NCI-H2107 (cell line): ENCODE data around the gene MEGF6.

Experiments
- DNase-seq: peaks from one replicate; lab custom pipeline; 2025; lab: John Stamatoyannopoulos, UW

MEGF6 gene

DNA sequence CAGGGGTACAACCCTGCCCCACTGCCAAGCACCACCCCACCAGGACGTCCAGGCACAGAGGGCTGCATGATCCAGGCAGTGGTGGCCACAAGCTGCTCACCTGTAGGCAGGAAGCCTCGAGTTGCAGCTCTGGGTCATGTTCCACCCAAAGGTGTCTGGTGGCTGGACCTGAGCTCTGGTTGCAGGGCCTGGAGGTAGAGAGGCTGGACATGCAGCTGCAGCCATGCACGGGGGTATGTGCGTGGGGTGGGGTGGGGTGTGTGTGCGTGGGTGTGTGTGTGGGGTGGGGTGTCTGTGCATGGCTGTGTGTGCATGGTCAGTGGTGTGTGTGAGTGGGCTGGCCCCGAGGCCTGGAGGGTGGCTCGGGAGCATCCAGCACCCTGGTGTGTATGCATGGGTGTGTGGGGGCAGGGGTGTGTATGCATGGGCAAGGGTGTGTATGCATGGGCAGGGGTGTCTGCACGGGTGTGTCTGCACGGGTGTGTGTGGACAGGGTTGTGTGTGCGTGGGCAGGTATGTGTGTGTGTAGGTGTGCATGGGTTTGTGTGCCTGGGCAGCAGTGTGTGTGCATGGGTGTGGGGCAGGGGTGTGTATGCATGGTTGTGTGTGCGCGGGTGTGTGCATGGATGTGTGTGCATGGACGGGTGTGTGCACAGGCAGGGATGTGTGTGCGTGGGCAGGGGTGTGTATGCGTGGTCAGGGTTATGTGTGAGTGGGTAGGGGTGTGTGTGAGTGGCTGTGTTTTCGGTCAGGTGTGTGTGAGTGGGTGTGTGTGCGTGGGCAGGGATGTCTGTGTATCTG lies 141.3 kb downstream of the MEGF6 start:
- no peak for DNase-seq

GRCh38 chr1:3469104-3469848 lies 142.0 kb downstream of the MEGF6 start:
- DNase-seq: no peak

GRCh38 chr1:3468236-3469103 lies 142.8 kb downstream of the MEGF6 start:
- DNase-seq: no peak

GRCh38 chr1:3467096-3468036 lies 143.9 kb downstream of the MEGF6 start:
- no peak for DNase-seq

DNA sequence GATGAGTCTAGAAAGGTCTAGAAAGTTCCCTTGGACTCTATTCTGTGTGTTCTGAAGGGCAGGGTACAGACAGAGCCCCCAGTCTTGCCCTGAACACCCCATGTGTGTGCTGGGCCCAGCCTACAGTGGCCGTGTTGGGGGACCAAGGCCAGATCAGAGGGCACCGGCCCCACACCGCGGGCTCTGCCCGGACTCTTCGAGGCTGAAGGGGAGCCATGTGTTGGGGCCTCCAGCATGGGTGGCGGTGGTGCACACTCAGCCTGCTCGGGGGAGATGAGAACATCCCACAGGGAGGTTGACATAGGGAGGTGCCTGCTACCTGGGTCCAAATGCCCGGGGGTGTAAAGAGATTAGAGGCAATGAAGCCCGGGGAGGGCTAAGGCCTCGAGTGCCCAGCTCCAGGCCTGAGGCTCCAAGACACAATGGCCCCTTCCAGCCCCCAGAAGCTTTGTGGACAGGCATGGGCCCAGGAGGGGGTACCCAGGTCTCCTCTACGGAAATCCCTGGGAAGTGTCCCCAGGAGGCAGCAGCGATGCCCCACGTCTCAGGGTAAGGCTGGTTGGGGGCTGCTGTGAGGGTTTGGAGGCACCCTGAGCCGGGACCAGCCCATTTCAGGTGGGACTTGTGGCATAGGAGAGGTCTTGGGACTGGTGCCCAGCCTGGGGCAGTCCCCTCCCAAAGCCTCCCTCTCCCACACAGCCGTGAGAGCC lies 144.8 kb downstream of the MEGF6 start:
- no peak for DNase-seq

DNA sequence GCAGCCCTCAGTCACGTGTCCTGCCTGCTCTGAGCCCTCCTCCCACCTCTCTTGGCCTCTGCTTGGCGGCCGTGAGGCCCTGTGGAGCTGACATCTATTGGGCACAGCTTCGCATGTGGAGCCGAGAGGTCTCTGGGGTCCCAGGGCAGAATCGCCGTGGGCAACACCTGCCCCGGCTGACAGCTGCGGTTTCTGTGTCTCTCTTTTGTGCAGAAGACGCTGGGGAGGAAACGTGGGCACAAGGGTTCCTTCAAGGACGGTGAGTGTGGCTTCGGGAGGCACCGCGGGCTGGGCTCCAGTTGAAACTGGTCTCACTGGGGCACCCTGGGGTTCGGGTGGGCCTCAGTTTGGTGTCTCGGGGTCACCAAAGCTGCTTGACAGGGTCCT lies 145.4 kb downstream of the MEGF6 start:
- DNase-seq: no peak

DNA sequence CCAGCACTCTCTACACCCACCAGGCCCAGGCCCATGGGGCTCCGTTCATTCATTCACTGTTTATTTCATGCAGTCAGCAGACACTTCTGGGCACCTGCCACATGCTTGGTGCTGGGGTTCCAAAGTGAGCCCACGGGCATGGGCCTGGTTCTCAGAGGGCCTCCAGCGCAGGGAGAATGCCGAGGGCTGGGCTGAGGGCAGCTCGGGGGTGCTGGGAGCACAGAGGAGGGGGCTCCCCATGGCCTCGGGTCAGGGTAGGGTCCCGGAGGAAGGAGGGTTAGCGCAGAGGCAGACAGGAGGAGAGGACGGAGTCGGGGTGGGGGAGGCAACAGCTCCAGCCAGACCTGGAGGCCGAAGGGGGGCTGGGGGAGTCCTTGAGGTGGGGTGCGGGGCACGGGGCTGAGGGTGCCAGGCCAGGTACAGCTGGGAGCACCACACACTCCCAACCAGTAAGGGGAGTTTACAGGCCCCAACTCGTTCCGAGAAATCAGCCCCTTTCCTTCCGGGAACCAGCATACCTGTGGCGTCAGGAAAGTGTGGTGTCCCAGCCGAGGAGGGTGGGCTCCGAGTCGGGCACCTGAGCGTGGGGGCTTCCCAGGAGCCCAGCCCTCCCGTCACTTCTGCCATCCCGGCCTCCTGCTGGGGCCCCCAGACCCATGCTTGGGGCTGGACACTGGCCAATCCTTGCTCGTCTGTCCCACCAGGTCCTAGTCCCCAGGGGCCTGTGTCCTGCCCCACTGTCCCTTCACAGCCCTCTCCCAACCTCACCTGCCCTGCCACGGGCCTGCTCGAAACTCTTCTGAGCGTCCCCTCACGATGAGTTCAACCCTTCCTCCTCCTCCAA lies 146.0 kb downstream of the MEGF6 start:
- DNase-seq: no peak

DNA sequence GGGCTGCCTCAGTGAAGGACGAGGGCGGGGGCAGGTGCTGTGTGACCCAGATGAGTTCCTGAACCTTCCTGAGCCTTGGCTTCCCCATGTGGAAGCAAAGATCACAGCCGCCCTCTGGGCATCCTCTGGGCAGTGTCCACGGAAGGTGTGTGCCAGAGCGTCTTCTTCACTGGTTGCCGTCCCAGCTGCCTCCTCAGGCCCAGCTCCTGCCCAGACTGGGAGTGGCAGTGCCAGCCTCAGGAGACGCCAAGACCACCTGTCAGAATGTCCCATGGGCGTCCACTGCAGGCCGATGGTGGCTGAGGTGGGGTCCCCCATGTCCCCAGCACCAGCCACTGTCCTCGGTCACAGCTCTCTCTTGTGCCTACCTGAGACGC lies 146.7 kb downstream of the MEGF6 start:
- DNase-seq: no peak

DNA sequence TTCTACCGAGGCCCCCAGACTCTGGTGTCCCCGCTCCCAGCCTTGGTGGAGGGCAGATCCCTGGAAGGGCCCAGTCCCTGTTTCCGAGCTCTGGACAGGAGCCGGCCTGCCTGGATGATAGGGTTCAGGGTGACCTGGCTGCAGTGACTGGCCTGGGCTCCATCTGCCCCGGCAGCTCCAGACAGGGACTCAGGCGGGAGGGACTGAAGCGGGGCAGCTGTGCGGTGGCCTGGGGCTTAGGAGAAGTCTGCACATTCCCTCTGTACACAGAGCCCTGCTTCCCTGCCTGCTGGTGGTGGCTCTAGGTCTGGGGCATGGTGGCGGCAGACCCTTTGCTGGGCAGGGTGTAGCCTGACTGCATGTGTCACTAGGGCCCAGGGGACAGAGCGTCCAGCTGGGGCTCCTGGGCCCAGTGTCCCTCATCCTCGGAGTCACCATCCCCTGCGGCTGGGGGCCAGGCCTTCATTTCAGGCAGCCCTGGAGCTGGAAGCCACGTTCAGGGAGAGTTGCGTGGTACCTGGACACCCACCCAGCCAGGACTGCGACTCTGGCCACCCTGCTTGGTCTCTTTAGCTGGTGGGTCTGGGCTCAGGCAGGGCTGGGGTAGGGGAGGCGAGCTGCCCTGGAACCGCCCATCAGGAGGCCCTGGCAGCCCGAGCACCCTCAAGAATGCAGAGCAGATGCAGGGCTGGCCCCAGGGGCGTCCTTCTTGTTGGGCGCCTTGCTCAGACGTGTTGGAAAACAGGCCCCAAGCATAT lies 147.2 kb downstream of the MEGF6 start:
- DNase-seq: no peak

DNA sequence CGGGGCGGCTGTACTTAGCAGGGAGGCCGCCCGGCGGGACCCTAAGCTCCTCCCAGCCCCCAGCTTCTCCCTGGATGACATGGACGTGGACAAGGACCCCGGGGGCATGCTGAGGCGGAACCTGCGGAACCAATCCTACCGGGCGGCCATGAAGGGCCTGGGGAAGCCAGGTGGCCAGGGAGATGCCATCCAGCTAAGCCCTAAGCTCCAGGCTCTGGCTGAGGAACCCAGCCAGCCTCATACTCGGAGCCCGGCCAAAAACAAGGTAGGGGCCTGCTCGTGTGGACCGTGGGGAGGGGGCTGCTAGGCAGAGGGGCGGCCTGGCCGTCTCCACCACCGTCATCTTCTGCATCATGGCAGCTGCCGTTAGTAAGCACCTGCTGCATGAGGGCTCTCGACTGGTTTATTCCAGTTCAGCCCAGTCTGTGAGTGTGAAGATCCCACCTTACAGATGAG lies 147.9 kb downstream of the MEGF6 start:
- DNase-seq: no peak

- DNase-seq: no peak
Observed at GRCh38 chr1:3463013-3463385, 148.3 kb downstream of the MEGF6 start.

- no peak for DNase-seq
Observed at GRCh38 chr1:3462356-3463012, 148.8 kb downstream of the MEGF6 start.

DNA sequence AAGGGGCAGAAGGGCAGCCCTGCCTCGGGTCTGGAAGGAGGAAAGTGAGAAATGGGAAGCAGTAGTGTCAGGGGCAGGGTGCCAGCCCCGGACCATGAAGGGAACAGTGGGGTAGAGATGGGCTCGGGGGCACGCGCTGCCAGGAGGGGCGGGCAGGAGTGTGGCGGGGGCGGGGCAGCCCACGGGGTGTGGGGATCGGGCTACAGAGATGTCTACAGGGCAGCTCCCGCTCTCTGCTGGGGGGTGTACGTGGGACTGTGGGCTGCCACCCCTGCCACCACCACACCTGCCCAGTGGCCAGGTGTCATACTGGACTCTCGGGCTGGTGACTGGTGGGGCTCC lies 149.4 kb downstream of the MEGF6 start:
- DNase-seq: no peak

DNA sequence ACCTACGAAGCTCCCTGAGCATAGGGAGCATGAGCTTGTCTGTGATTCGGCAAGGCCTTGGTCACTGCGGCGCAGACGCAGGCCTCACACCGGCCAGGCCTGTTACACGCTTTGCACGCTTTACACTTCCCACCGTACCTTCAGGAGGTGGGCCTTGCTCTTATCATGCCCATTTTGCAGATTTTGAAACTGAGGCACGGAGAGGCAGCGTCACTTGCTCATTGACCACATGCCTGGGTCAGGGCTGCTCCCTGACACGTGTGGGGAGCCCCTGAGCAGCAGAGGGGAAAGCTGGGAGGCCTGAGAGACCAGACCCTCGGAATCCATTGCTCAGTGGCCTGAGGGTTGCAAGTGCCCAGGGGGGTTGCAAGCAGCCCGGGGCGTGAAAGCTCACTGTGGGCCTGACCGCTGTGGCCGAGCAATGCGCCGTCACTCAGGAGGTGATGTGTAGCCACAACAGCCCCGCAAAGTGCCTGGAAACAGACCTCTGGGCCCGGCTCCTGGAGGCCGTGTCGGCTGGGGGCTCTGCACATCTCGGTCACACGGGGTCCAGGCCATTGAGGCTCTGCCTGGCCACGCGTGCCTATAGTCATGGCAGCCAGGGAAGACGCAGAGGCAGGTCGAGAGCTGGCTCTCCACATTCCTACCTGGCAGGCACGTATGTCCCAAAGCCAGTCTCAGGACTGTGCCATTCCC lies 149.9 kb downstream of the MEGF6 start:
- DNase-seq: no peak

DNA sequence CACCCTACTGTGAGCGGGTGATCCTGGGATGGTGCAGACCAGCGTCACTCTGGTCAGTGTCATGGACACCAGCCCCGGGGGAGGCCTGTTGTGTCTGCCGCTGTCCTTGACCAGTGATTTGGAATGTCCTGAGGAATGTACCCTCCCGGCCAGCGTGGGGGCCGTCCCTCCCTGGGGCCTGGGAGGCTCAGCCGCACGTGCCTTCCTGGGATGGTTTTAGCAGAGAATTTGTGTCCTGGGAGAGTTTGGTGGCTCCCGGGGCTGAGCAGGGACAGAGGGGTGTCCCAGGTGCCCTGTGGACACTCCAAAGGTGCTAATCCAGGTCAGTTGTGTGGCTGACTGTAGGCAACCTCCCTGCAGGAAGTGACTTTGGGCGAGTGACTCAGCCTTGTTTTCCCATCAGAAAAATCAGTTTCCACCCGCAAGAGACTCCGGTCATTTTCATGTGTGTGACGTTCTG lies 150.6 kb downstream of the MEGF6 start:
- DNase-seq: no peak

DNA sequence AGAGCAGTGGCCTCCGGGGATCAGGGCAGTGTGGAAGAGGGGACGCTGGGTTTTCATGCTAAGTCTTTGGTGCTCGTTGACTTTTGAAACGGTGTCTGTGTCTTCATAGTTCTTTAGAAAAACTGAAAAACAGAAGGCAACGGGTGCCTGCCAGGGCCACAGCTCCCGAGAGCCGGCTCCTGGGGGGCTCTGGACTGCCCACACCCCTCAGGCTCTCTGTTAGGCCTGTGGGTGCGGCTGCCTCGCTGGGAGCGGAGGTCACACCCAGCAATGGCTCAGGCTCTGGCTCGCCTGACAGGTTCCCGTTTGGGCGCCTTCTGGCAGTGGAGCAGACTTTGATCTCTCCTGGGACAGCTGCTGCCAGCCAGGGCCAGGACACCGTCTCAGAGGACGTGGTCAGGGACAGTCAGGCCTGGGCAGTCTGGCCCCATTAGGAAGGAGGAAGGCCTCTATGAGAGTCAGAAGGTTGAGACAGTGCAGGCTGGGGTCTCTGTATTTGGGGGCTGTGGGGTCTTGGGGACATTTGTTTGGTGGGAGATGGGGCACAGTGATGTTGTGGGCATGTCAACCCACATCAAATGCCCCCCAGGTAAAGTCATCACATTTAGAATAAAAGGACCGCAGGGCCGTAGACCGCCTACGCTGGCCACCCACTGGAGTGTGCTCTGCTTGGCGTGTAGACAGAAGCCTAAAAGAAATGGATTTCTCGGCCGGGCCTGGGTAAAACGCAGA lies 151.2 kb downstream of the MEGF6 start:
- DNase-seq: no peak
